HepG2 (cell line): Measurements from ENCODE around the gene WBP1. TPM values are rescaled to one million over a fixed set of nuclear protein-coding genes. Genes with fewer than 3 reads are reported as not detected.
A peak's percentile ranks its signal among the peaks of the same experiment; 100 is the strongest.

ENCODE experiments used
- BATF2 ChIP-seq: sonication (generic); formaldehyde crosslinking; IDR thresholded peaks from 2 replicates; pipeline ENCODE4 v1.8.0; 2022; ENCODE audit warnings: mild to moderate bottlenecking, missing genetic modification reagents, moderate library complexity
- CEBPZ ChIP-seq: IDR thresholded peaks from 2 replicates; pipeline ENCODE4 v1.6.1; 2012; ENCODE audit warnings: low read length, improper control_type of control experiment
- HINFP ChIP-seq: sonication (generic); formaldehyde crosslinking; IDR thresholded peaks from 2 replicates; pipeline ENCODE4 v1.4.0; 2020; ENCODE audit warnings: low read depth, mild to moderate bottlenecking, missing genetic modification reagents
- ONECUT2 ChIP-seq: sonication (generic); formaldehyde crosslinking; IDR thresholded peaks from 2 replicates; pipeline ENCODE4 v1.4.0; 2020; ENCODE audit warnings: missing genetic modification reagents
- SIX4 ChIP-seq: sonication (generic); formaldehyde crosslinking; IDR thresholded peaks from 2 replicates; pipeline ENCODE4 v1.4.0; 2020; ENCODE audit warnings: missing genetic modification reagents
- SMYD3 ChIP-seq: sonication (generic); formaldehyde crosslinking; IDR thresholded peaks from 2 replicates; pipeline ENCODE4 v1.8.1; 2023; ENCODE audit warnings: mild to moderate bottlenecking, missing genetic modification reagents
- SOX6 ChIP-seq, 2 experiments: fragments of 450-650 bp in 1 of 2; sonication (generic) in 1 of 2; formaldehyde crosslinking in 1 of 2; IDR thresholded peaks; 2 replicates each; pipeline versions ENCODE4 v1.4.0 to v1.6.1; 2017 to 2020; ENCODE audit warnings: antibody characterized with exemption in 1 of 2, mild to moderate bottlenecking in 1 of 2, missing genetic modification reagents in 1 of 2
- TBP ChIP-seq: sonication (generic); formaldehyde crosslinking; IDR thresholded peaks from 2 replicates; pipeline ENCODE4 v1.5.0; 2020; ENCODE audit warnings: missing genetic modification reagents
- ZMYM3 ChIP-seq: sonication (generic); formaldehyde crosslinking; IDR thresholded peaks from 2 replicates; pipeline ENCODE4 v1.5.1; 2020; ENCODE audit warnings: mild to moderate bottlenecking, missing genetic modification reagents
- ZNF143 ChIP-seq: sonication (generic); formaldehyde crosslinking; IDR thresholded peaks from 2 replicates; pipeline ENCODE4 v1.4.0; 2020; ENCODE audit warnings: missing genetic modification reagents
- ZNF512 ChIP-seq: sonication (generic); formaldehyde crosslinking; IDR thresholded peaks from 2 replicates; pipeline ENCODE4 v1.4.0; 2020; ENCODE audit warnings: mild to moderate bottlenecking, missing genetic modification reagents
- ZNF552 ChIP-seq: sonication (generic); formaldehyde crosslinking; IDR thresholded peaks from 2 replicates; pipeline ENCODE4 v1.9.0; 2022; ENCODE audit warnings: missing genetic modification reagents, mild to moderate bottlenecking, borderline replicate concordance
- polyA plus RNA-seq, 8 experiments: library from polyadenylated mRNA; depleted of rRNA in 3 of 8; stranded (reverse) in 7 of 8; unstranded in 1 of 8; fragments of >200 nt; fragmentation: Illumina TruSeq in 4 of 8; extraction: Trizol in 4 of 8; gene quantifications; 2 replicates each; pipeline versions ENCODE4 v1.2.1 to v1.2.3, GENCODE V29; 2011 to 2016; ENCODE audit warnings: low read depth in 4 of 8, missing spikeins in 1 of 8, mixed read lengths in 1 of 8; ENCODE audit not compliant: insufficient read depth in 1 of 8
- total RNA-seq, 5 experiments: library from RNA; depleted of rRNA; stranded (reverse); fragments of >200 nt; fragmentation: Illumina TruSeq; extraction: Trizol; gene quantifications; 2 replicates each; pipeline ENCODE4 v1.2.3, GENCODE V29; 2016; ENCODE audit warnings: low read depth in 1 of 5
- TF ChIP-seq, protein P1 (sequence below): sonication (generic); IDR thresholded peaks from 2 replicates; pipeline ENCODE4 v1.6.1; 2016; ENCODE audit warnings: low read depth, borderline replicate concordance
- TF ChIP-seq, protein P2 (sequence below), 2 experiments: sonication (generic) in 1 of 2; formaldehyde crosslinking in 1 of 2; IDR thresholded peaks; 2 replicates each; pipeline versions ENCODE4 v1.5.1 to v1.6.1; 2011 to 2020; ENCODE audit warnings: borderline replicate concordance in 1 of 2, low read depth in 1 of 2, low read length in 1 of 2, mild to moderate bottlenecking in 1 of 2, missing genetic modification reagents in 1 of 2, moderate library complexity in 1 of 2
- TF ChIP-seq, protein P3 (sequence below): IDR thresholded peaks from 2 replicates; pipeline ENCODE4 v1.6.1; 2018; ENCODE audit warnings: missing genetic modification reagents

Gene WBP1
- total and polyA plus RNA-seq, 2 of the 13 experiments (the other 11 are each of a cell fraction or from before 2014, with no cell fraction given), result 38.8 to 85.7 TPM

DNA sequence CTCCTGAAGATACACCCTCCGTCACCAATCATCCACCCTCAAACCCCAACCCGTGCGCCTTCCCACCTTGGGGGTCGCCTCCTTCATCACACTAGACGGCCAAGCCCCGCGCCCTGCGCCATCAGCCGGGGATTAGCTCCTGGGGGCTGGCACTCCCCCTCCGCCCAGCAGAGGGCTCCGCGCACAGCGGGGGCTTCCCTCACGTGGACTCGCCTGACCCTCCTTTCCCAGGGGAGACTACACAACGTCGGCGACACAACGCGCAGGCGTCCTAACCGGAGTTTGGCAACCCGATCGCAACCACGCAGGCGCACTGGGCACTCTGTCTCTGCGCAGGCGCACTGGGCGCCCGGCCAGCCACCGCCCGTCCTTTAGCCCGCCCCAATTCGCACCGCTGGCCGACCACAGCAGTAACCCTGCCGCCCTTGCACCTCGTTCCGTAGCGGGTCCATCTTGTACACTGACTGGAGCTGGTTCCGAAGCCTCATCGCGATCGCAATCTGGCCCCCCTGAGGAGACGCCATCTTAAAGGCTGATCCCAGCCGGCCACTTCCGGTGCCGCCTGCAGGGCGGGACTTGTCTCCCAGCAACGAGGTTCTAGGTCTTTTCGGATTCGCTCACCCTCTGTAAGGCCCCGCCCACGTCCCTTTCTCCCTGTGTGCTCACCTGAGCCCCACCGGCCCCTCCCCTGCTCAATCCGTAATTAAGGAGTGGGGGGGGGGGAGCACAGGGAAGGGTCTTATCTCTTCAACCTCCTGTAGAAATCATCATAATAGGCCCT is 49.1 kb downstream of the WBP1 start, which contains the start of gene PCGF1 (continued):
- TF ChIP-seq, protein P1, sequence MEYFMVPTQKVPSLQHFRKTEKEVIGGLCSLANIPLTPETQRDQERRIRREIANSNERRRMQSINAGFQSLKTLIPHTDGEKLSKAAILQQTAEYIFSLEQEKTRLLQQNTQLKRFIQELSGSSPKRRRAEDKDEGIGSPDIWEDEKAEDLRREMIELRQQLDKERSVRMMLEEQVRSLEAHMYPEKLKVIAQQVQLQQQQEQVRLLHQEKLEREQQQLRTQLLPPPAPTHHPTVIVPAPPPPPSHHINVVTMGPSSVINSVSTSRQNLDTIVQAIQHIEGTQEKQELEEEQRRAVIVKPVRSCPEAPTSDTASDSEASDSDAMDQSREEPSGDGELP, result peak; percentile 61; the same call in 1 of the 2 replicates
- TF ChIP-seq ZMYM3 (peak; percentile 37; the same call in 1 of the 2 replicates), ONECUT2 (no peak), TBP (CRISPR knock-in tag) (no peak), ZNF552 (CRISPR knock-in tag) (peak; percentile 87; the same call in 1 of the 2 replicates), CEBPZ (no peak), SIX4 (no peak; the same call in 1 of the 2 replicates), HINFP (CRISPR knock-in tag) (peak; percentile 97), ZNF512 (CRISPR knock-in tag) (no peak), ZNF143 (peak; percentile 80), SMYD3 (CRISPR knock-in tag) (no peak), SOX6 (IDR thresholded peaks at IDR 0.05) (no peak), SOX6 (CRISPR knock-in tag; IDR thresholded peaks at IDR 0.05) (peak; percentile 80), BATF2 (0 out of 2 replicates have a peak, but pooled peaks have one; percentile 59)
- TF ChIP-seq, protein P2, sequence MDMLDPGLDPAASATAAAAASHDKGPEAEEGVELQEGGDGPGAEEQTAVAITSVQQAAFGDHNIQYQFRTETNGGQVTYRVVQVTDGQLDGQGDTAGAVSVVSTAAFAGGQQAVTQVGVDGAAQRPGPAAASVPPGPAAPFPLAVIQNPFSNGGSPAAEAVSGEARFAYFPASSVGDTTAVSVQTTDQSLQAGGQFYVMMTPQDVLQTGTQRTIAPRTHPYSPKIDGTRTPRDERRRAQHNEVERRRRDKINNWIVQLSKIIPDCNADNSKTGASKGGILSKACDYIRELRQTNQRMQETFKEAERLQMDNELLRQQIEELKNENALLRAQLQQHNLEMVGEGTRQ (IDR thresholded peaks at IDR 0.05; ENCODE audit: low read depth, low read length), result peak; percentile 82
- TF ChIP-seq, protein P2 (CRISPR knock-in tag; IDR thresholded peaks at IDR 0.05; ENCODE audit: borderline replicate concordance), result peak; percentile 81
- TF ChIP-seq, protein P3, sequence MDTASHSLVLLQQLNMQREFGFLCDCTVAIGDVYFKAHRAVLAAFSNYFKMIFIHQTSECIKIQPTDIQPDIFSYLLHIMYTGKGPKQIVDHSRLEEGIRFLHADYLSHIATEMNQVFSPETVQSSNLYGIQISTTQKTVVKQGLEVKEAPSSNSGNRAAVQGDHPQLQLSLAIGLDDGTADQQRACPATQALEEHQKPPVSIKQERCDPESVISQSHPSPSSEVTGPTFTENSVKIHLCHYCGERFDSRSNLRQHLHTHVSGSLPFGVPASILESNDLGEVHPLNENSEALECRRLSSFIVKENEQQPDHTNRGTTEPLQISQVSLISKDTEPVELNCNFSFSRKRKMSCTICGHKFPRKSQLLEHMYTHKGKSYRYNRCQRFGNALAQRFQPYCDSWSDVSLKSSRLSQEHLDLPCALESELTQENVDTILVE (CRISPR knock-in tag), result peak; percentile 78; the same call in 1 of the 2 replicates
